HL-60 (cell line): ENCODE data around the gene BBS10.

Experiments used
- DNase-seq, 2 experiments: peaks; one replicate each; pipeline ENCODE4 v3.0.0-alpha.2; 2010 to 2020; ENCODE audit warnings: low read depth in 1 of 2, low spot score in 1 of 2
- H3K27ac ChIP-seq: fragments of 250-450 bp; sonication (Bioruptor Pico); replicated peaks from 2 replicates; pipeline ENCODE4 v1.5.1; 2020; ENCODE audit warnings: mild to moderate bottlenecking, moderate library complexity
- H3K27me3 ChIP-seq: fragments of 250-450 bp; sonication (Bioruptor Pico); 2 replicates; pipeline ENCODE4 v1.5.1; 2021; ENCODE audit warnings: mild to moderate bottlenecking, moderate library complexity; ENCODE audit not compliant: insufficient read depth, poor library complexity, severe bottlenecking
- H3K4me3 ChIP-seq: replicated peaks from 2 replicates; pipeline ENCODE4 v1.5.1; 2011; ENCODE audit warnings: mild to moderate bottlenecking, control low read depth, low read length; ENCODE audit not compliant: insufficient read depth
- CTCF ChIP-seq: IDR thresholded peaks from one replicate; pipeline ENCODE4 v1.5.1; 2011; ENCODE audit warnings: low read length, control low read depth, inconsistent platforms; ENCODE audit not compliant: insufficient read depth
- GABPA ChIP-seq: IDR thresholded peaks from 2 replicates; pipeline ENCODE4 v1.6.1; 2012; ENCODE audit warnings: low read depth
- POLR2AphosphoS5 ChIP-seq: IDR thresholded peaks from 2 replicates; pipeline ENCODE4 v1.6.1; 2012; ENCODE audit warnings: low read depth
- SPI1 ChIP-seq: IDR thresholded peaks from 2 replicates; pipeline ENCODE4 v1.6.1; 2012; ENCODE audit warnings: low read depth, mild to moderate bottlenecking, borderline replicate concordance
- TF ChIP-seq, protein P1 (sequence below): IDR thresholded peaks from 2 replicates; pipeline ENCODE4 v1.6.1; 2012; ENCODE audit warnings: low read depth; ENCODE audit not compliant: insufficient replicate concordance

The BBS10 gene

DNA sequence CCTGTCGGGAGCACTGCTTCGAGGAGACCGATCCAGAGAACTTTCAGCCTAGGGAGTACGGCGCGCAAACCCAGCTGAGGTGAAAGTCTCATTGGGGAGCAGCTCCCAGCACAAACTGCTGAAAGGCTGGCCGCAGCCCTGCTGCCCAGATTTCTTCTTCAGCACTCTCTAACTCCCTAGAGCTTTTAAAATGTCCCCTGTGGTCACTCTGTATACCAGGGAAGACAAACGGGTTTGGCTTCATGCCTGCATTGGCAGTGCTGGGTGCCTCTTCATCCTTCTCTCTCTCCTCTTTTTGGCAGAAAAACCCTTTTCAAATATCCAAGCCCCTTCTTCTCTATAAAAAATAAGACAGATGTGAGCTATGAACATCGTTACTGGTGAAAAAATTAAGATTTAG is 34.9 kb downstream of the BBS10 start:
- no peak for DNase-seq
- H3K27ac ChIP-seq: no peak overlapping the region
- TF ChIP-seq GABPA: no peak

GRCh38 chr12:76312315-76312714 is 35.9 kb downstream of the BBS10 start:
- Histone ChIP-seq H3K27me3 (no peaks in the 10 kb centered on the region), H3K4me3 (no peak overlapping the region), H3K27ac (no peak overlapping the region)
- DNase-seq: no peak
- no peak for TF ChIP-seq SPI1
- TF ChIP-seq POLR2AphosphoS5: no peak
- TF ChIP-seq, protein P1, sequence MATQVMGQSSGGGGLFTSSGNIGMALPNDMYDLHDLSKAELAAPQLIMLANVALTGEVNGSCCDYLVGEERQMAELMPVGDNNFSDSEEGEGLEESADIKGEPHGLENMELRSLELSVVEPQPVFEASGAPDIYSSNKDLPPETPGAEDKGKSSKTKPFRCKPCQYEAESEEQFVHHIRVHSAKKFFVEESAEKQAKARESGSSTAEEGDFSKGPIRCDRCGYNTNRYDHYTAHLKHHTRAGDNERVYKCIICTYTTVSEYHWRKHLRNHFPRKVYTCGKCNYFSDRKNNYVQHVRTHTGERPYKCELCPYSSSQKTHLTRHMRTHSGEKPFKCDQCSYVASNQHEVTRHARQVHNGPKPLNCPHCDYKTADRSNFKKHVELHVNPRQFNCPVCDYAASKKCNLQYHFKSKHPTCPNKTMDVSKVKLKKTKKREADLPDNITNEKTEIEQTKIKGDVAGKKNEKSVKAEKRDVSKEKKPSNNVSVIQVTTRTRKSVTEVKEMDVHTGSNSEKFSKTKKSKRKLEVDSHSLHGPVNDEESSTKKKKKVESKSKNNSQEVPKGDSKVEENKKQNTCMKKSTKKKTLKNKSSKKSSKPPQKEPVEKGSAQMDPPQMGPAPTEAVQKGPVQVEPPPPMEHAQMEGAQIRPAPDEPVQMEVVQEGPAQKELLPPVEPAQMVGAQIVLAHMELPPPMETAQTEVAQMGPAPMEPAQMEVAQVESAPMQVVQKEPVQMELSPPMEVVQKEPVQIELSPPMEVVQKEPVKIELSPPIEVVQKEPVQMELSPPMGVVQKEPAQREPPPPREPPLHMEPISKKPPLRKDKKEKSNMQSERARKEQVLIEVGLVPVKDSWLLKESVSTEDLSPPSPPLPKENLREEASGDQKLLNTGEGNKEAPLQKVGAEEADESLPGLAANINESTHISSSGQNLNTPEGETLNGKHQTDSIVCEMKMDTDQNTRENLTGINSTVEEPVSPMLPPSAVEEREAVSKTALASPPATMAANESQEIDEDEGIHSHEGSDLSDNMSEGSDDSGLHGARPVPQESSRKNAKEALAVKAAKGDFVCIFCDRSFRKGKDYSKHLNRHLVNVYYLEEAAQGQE: no peak
- no peak for TF ChIP-seq CTCF
- TF ChIP-seq GABPA: no peak

More for the DNA sequence above, 34.9 kb downstream of the BBS10 start:
- H3K4me3 ChIP-seq: no peak overlapping the region
- no peaks in the 10 kb centered on the region for H3K27me3 ChIP-seq

DNA sequence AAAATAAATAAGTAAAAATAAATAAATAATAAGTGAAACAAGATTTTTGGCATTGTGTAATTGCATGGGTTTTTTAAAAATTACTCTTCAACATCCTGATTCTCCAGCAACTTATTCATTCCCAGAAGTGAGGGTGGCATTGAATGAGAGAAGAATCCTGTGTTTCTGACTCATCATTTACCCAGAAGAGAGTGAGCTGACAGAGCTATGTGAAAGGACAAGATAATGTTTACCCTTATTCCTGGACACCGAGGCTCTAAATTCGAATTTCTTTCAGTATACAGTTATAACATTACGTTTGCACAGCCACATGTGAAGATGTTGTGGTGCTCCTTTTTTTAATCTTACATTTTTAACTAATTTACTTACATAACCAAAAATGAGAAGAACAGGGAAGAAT is 36.4 kb downstream of the BBS10 start:
- no peak for TF ChIP-seq GABPA
- no peak for TF ChIP-seq POLR2AphosphoS5
- TF ChIP-seq, protein P1: no peak
- no peak for TF ChIP-seq SPI1
- no peak for TF ChIP-seq CTCF
- no peak overlapping the region for H3K4me3 ChIP-seq
- DNase-seq: no peak
- no peak overlapping the region for H3K27ac ChIP-seq
- no peaks in the 10 kb centered on the region for H3K27me3 ChIP-seq

DNA sequence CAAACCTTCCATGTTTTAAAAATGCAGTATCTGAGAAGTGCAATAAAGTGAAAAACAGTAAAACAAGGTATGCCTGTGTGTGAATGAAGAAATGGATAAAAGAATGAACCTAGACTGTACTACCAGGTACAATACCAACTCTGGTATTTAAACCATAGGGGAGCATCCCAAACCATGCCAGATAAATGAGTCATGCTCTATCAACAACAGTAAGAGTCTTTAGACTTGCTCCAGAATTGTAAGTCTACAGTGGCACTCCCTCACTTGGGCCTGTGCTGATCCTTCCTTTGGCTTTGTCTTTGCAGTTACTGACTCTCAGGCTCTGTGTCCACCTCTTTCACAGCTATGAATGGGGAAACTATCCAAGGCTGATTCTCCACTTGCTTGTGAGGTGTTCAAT is 38.1 kb downstream of the BBS10 start:
- TF ChIP-seq SPI1 (no peak), CTCF (no peak), POLR2AphosphoS5 (no peak), GABPA (no peak)
- TF ChIP-seq, protein P1: no peak
- H3K27me3 ChIP-seq: no peaks in the 10 kb centered on the region
- H3K4me3 ChIP-seq: no peak overlapping the region
- no peak for DNase-seq
- no peak overlapping the region for H3K27ac ChIP-seq
